RWPE2 (cell line): Measurements from ENCODE around the gene RIPK1.
"Not testable (repeated sequence)": the region's sequence is repeated elsewhere in the genome, so short reads cannot be mapped to it uniquely, and the experiment has no call there.

ENCODE experiments used
- ATAC-seq: fragments of 200-7000 bp; cut with Tn5 transposase; 3 replicates; pipeline ENCODE4 v1.9.1; 2021; ENCODE audit warnings: low read depth
- DNase-seq: peaks from one replicate; pipeline ENCODE4 v3.0.0-alpha.2; 2020; ENCODE audit warnings: low spot score
- H3K27ac ChIP-seq: fragments of 450-650 bp; 2 replicates; pipeline ENCODE4 v1.5.1; 2017; ENCODE audit warnings: mild to moderate bottlenecking; ENCODE audit not compliant: poor library complexity, severe bottlenecking
- H3K27me3 ChIP-seq: fragments of 250-450 bp; sonication (Bioruptor Pico); 2 replicates; pipeline ENCODE4 v1.5.1; 2021; ENCODE audit warnings: mild to moderate bottlenecking, moderate library complexity; ENCODE audit not compliant: insufficient read depth, poor library complexity, severe bottlenecking
- H3K36me3 ChIP-seq: fragments of 250-450 bp; sonication (Bioruptor Pico); 2 replicates; pipeline ENCODE4 v1.5.1; 2020; ENCODE audit warnings: low read depth, mild to moderate bottlenecking, moderate library complexity
- H3K4me1 ChIP-seq: fragments of 250-450 bp; sonication (Bioruptor Pico); 2 replicates; pipeline ENCODE4 v1.5.1; 2021; ENCODE audit warnings: mild to moderate bottlenecking, moderate library complexity; ENCODE audit not compliant: insufficient read depth, poor library complexity, severe bottlenecking
- H3K4me3 ChIP-seq: fragments of 250-450 bp; sonication (Bioruptor Pico); 2 replicates; pipeline ENCODE4 v1.5.1; 2021; ENCODE audit warnings: mild to moderate bottlenecking, moderate library complexity; ENCODE audit not compliant: severe bottlenecking
- H3K9me3 ChIP-seq: fragments of 250-450 bp; sonication (Bioruptor Pico); 2 replicates; pipeline ENCODE4 v1.5.1; 2021; ENCODE audit warnings: mild to moderate bottlenecking, moderate library complexity; ENCODE audit not compliant: severe bottlenecking
- CTCF ChIP-seq: fragments of 450-650 bp; IDR thresholded peaks from one replicate; pipeline ENCODE4 v1.5.1; 2017; ENCODE audit warnings: mild to moderate bottlenecking, moderate library complexity; ENCODE audit not compliant: poor library complexity, severe bottlenecking

RIPK1 gene

GRCh38 chr6:3022765-3023662, 45.3 kb upstream of the RIPK1 start:
- Histone ChIP-seq H3K4me3 (peak overlapping the region; percentile 35), H3K27ac (peak overlapping the region; percentile 88), H3K9me3 (no peaks in the 10 kb centered on the region), H3K36me3 (peaks cover 25% of the 10 kb centered on the region), H3K27me3 (no peaks in the 10 kb centered on the region), H3K4me1 (peaks cover 7% of the 10 kb centered on the region)
- DNase-seq (no peak), ATAC-seq (peak; percentile 53)
- no peak for TF ChIP-seq CTCF

GRCh38 chr6:3023663-3024483, 44.4 kb upstream of the RIPK1 start:
- Histone ChIP-seq H3K4me3 (peak overlapping the region; percentile 35), H3K4me1 (peaks cover 7% of the 10 kb centered on the region), H3K27me3 (no peaks in the 10 kb centered on the region), H3K27ac (peak overlapping the region; percentile 88), H3K36me3 (peaks cover 25% of the 10 kb centered on the region), H3K9me3 (no peaks in the 10 kb centered on the region)
- DNase-seq (peak; percentile 92), ATAC-seq (peak; percentile 98)
- TF ChIP-seq CTCF = no peak

- Histone ChIP-seq H3K27ac (no peak overlapping the region), H3K4me3 (no peak overlapping the region), H3K36me3 (peaks cover 3% of the 10 kb centered on the region), H3K4me1 (peaks cover 7% of the 10 kb centered on the region), H3K27me3 (no peaks in the 10 kb centered on the region), H3K9me3 (no peaks in the 10 kb centered on the region)
- no peak for DNase-seq
- no peak for ATAC-seq
- no peak for TF ChIP-seq CTCF
Measured at GRCh38 chr6:3026791-3027626, 41.3 kb upstream of the RIPK1 start.

- H3K27ac ChIP-seq, H3K4me3 ChIP-seq, H3K27me3 ChIP-seq, ATAC-seq, H3K9me3 ChIP-seq, DNase-seq, H3K36me3 ChIP-seq, H3K4me1 ChIP-seq: not testable (repeated sequence)
Measured at GRCh38 chr6:3028156-3028555, 40.1 kb upstream of the RIPK1 start.
